ENCODE measurements around the gene FYN.

FYN gene

DNA sequence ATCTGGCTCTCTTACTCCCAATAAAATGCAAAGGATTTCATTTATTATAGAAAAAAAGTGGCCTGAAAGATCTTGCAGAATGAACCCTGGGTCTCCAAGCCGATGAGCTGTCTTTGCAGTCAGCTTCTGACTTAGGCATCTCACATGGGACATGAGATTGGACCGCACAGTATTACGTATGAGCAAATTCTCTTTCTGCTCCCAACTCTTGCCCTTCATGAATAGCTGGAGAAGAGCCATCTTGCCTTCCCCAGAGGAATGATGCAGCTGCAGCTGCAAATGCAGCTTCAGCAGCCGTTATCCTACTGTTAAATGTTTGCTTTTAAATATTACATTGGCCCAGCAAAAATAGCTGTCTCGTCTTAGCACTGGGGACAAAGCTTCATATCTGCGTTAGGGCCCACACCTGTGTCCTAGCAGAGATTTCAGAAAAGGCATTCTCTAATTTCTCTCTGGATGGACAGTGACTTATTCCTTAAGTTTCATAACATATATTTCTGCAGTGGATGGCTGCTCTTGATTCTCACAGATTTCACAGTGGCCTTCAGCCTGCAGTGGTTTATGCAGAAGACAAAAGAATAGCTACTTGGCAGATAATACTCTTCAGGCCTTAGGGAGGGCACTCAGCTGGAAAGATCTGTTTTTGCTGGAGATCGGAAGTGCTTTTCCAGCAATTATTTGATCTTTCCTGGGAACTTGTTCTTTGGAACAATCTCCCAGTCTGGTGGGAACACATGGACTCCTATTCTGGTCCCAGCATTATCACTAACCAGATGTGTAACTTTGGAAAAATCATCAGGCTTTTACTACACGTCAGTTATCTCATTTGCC lies 129.2 kb downstream of the FYN start:
- no peak for DNase-seq

DNA sequence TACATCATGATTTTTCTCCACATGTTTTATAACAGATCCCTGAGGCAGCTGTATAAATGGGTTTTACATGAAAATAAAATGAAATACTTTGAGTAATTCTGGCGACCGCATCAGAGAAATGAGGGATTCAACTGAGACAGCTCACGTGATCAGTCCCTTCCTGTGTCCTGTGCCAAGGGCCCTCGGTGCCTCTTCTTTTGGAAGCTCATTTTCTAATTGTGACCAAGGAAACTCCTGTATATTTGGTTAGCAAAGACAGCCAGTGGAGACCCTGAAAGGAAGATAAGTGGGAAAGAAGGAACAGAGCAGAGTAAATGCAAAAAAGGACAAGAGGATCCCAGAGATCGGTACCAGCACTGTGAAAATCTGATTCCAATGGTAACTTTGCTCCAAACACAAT lies 129.9 kb downstream of the FYN start:
- DNase-seq = no peak

DNA sequence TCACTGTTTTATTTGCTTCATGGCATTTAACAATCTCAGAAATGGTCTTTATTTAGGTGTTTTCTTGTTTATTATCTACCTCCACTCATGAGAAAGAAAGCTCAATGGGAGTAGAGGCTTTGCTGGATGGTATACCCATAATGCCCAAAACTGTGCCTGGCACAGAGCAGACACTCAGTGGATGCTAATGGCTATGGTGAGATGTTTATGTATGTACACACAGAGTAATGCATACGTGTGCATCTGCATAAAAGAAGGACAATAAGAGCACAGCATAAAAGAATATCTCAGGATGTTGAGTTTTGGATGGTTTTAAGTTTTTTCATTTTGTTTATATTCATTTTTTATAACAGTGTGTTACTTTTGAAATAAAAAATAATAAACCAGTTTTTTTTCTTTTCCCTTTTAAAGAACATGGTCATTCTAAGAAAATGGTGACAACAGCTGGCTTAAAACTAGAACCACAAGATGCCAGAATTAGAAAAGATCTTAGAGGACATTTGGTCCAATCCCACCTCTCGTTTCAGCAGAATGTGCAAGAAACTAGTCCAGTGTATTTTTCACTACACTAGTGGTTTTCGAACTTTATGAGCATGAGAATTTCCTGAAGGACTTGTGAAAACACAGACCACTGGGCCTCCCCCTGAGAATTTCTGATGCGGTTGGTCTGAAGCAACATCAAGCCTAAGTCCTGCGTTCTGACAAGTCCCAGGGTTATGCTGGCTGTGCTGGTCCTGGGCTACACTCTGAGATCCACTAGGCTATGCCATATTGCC lies 131.9 kb downstream of the FYN start:
- no peak for DNase-seq

DNA sequence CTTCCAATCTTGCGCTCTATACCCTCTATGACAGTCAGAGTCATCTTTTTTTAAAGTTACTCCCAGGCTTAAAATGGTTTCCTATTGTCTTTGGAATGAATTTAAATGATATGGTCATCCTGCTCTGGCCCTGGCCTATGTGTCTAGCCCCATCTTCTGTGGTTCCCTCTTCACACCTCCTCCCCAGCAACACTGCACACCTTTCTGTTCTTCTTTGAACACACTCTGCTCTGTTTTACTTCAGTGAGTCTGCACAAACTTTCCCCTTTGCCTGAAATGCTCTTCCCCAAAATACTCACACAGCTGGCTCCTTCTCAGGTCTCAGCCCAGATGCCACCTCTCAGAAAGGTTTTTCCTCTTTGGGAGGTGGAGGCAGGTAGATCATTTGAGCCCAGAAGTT lies 132.7 kb downstream of the FYN start:
- DNase-seq = no peak

DNA sequence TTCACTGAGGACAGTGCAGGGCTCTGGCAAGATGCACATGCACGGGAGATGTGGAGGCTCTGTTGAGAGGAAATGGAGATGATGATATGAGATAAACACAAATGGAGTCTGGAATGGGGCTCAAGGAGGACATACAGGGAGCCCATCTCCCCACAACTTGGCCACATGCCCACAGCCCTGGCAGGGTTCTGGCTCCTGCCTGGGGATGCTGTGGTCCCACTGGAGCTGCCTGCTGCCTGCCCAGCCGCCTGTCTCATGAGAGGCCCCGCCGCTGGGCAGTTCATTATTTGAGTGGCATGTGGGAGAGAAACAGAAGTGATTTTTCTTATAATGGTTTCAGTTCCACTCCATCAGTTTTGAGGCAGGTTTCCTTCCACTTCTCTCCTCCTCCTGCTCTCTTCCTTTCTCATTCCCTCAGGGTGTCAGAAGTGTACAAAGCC lies 134.0 kb downstream of the FYN start:
- no peak for DNase-seq

DNA sequence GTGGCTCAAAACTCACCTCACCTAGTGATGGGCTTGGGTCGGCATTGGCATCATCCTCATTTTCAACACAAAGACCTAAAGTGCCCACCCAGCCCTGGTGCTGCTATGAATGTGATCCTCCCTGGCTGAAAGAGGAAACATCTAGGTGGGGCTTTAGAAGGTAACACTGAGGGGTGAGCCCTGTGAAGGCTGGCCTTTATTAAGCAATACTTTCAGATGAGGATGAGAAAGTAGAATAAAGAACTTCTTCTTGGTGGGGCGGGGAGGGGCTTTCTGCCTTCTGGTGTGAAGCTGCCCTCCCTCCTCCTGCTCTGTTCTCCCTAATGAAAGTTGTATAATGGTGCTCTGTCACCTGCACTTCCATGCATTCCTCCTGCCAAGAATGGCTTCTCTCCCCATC lies 134.6 kb downstream of the FYN start:
- DNase-seq = no peak

DNA sequence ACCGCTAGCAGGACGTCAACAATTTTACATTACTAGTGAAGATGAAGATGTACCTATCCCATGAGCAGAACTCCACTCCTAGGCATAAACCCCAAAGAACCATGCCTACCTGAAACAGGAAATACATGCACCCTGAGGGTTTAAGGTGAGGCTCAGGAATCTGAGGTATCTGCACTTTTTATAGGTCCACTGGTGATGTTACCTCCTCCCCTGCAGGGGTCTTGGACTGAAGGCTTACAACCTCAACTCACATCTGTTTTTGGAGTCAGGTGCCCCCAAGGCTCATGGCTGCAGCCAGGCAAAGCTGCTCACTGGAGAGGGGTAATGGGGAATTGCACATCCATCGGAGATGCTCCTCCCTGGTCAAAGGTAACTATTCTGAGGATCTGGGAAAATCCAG lies 135.1 kb downstream of the FYN start:
- no peak for DNase-seq

DNA sequence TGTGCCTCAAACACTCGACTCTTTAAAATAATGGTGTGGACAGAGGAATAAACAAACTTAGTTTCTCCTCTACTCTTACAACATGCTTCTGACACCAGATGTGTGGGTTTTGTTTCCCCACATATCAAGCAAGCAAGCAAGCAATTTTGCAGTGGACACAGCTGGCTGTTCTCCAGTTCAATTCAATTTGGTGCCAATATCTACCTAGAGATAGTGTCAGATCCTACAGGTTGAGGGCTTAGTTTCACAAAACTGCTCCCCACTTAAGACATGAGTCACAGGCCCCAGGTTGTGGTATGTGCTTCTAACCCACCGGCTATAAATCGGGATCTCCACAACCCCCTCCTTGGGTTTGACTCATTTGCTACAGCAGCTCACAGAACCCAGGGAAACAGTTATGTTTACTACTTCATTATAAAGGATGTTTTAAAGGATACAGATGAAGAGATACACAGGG lies 136.2 kb downstream of the FYN start:
- peak; percentile 16 for DNase-seq

DNA sequence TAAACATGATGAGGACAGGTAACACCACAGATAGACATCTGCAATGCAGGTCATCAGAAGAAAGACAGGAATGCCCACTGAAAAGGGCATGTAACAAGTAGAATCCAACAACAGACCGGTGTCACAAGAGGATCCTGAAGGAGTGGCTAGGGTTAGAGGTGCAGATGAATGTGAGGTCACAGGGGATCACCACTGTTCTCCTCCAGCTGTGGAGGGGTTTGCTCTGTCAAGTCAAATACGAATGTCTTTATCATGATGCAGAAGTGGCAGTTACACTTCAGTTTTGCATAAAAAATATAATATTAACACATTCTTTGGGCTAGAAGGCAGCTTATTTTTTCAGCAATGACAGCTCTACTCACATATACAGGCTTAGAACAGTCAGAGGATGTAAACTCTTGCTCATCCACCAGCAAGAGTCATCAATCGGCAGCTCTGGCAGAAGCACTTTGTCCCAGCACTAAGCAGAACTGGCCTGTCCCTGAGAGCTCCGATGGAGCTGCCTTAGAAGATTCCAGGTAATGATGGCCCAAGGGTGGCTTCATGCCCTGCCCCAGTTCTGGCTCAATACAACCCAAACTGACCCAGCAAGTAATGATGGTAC lies 137.1 kb downstream of the FYN start:
- DNase-seq = no peak

DNA sequence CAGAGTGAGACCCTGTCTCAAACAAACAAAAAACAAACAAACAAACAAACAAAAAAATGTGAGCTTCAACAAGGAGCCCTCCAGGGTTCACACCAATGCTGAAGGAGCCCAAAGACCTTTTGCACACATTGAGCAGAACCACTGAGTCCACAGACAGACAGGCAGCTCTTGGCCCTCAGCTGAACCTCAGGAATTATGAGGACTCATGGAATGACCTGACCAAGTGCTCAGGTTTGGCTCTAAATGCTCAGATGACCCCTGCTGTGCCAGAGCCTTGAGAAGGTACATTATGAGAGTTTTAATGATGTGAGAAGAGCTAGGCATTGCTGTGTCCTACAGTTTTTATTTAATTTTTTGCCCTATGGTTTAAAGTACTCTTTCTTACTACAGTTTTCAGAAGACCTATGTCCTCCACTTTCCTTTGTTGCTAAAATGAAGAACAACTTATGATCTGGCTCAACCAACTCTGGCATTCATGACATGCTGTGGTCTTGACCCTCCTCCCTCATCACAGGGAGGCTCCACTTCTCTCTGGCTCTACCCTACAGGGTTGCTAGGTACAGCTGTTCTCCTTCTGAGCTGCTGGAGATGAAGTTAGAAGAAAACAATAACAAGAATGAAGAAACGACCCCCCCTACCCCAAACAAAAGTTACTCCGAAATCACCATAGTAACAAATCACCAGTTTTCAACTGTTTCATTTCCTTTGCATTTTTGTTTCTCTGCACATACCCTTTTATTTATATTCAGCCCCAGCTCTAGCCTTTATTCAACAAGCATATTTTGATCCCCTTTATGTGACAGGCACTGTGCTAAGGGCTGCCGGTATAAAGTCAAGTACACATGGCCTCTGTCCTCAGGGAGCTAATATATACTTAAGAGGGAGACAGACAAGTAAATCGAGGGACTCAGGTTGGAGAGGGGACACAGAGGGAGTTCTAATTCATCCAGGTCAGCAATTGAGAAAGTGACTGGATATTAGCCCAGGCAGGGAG lies 138.9 kb downstream of the FYN start:
- no peak for DNase-seq

DNA sequence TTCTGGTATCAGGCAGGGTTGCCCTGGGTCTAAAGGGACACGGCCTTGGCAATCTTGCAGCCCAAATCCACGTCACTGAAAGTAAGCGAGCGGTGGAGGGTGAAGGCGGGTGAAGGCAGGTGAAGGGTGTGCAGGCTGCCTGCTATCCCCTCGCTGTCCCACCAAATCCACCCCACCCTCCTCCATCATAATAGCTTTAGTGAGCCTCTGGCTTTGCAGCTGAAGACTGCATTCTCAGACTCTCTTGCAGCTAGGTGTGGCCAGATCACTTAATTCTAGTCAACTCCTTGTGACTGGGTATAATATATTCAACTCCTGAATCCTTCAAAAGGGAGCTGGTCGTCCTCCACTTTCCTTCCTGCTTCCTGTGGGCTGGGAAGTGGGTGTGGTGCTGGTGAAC lies 140.9 kb downstream of the FYN start:
- DNase-seq = no peak

DNA sequence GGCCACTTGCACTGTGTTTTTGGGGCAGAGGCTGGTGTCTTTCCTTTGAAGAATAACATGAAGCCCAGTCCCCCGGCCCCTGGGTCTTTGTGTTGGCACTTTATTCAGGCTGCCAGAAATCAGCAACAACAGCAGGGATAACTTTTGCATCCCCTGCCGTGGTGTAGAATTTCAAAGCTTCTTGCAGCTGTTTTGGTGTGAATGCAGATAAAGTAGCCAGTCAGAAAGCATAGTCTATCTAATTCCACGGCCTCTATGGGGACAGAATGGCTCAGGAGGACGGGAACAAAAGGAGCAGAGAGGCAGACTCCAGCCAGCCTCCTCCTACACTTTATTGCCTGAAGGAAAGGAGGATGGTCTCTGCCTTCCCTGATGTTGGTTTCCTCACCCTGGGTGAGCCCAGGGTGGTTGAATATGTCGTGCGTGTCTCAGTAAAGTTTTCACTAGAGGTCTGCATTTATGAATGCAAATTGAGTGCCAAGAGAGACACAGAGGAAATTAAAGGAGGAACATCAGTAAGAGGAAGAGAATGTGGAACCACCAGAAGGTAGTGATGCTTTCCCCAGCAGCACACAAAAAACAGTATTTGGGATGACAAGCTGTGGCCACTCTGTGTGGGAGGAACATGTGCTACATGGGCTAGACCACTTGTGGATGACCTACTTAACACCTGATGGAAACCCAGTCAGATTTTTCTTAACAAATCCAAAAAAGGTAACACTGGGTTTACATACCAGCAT lies 141.6 kb downstream of the FYN start:
- no peak for DNase-seq

DNA sequence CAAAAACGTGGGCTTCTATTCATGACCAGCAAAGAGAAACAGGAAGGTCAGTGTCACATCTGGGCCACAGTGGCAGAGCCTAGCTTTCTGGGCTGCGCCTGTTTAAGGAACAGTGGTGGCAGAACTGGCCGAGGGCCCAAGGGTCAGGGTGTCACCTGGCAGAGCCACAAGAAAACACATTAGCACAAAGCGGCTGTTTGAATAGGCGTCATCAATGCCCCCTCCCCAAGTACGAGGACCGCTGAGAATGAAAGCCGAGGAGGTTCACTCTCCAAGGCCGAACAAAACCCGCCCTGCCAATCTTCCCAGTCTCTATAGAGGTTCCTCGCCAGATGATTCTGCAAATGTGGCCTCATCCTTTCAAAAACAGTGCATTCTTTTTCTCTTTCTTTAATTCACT lies 142.4 kb downstream of the FYN start:
- DNase-seq = no peak

DNA sequence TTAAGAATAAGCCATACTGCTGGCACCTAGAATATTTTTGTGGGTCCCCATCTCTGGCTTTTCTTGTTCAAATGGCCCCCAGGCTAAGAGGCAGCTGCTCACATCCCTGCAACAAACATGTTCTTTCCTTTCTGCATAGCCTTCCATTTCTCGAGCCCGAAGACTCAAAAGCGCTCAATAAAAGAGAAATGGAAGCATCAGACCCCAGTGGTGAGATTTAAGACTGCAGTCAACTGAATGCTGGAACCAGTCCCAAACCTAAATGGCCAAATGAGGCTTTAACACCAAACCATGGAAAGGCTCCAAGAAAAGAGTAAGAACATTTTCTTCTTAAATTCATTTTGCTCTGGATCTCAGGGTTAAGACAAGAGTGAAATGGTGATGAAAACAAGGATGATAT lies 145.4 kb downstream of the FYN start:
- no peak for DNase-seq

DNA sequence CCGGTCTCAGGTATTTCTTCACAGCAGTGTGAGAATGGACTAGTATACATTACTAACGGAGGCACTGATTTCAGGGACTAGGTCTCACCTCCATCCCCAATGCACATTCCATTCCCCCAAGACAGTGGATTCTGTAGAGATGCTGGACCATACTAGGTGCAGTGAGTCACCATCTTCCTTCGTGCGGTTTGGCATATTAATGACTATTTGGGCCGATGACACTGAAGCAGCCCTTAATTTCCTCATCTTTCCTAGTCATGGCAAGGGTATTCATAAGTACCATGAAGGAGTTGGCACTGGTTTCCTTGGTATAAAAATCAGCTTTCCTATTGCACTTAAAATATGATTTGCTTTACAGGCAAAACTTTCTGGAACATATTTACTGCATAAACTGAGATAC lies 146.2 kb downstream of the FYN start:
- DNase-seq = no peak

DNA sequence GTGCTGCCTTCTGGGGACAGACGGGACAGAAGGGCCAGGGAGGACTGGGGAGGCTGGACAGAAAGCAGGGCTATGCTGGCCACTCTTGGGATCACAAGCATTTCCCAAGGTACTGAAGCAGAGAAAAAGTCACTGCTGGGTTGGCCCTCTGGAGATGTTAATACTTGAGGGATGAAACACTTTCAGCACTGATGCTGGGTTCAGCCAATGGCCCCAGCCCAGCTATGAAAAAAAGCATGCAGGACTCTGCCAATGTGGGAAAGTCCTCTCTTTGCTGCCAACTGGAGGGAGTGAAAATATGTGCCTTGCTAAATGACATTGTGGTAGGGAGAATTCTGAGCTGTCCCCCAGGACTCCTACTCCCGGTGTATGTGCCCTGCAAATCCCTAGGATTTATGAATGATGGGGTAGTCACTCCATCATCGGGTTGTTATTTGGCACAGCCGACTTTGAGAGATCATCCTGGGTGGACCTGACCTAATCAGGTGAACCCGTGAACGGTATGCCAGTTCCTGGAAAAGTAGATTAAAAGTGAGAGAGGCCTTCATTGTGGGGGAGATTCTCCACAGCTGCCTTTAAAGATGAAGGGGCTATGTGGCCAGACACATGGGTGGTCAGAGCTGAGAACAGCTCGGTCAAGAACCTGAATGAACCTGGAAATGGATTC lies 147.7 kb downstream of the FYN start:
- no peak for DNase-seq

DNA sequence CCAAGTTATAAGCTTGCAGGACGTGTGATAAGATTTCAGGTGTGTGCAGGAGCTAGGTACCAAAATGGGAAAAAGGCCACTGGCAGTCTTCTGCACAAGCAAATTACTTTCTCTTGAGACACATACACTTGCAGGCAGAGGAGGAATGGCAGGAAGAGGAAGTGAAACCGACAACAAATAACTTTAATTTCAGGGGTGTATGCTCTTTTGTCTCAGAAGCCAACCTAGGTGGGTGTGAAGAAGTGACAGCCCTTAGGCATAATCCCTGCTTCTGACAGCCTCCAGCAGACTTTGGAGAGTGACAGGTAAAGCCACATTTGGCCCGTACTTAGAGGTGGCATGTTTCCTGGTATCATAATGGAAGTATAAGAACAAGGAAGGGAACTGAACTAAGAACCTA lies 148.7 kb downstream of the FYN start:
- DNase-seq = no peak

DNA sequence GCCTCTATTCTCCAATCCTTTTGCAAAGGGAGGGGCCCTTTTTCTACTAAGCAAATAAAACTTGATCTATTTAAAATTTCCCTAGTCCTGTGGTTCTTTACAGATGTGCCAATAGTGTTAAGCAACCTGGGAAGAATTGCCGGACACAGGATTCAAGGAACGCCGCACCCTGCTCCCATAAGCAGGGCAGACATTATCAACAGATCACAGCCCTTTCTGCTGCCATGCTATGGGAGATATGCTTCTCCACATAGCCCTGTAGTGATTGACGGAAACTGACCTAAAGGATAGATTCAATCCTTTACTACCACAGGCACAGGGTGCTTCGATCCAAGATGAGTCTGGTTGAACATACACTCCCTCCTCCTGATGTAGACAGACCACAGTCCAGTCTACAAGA lies 149.2 kb downstream of the FYN start:
- no peak for DNase-seq

DNA sequence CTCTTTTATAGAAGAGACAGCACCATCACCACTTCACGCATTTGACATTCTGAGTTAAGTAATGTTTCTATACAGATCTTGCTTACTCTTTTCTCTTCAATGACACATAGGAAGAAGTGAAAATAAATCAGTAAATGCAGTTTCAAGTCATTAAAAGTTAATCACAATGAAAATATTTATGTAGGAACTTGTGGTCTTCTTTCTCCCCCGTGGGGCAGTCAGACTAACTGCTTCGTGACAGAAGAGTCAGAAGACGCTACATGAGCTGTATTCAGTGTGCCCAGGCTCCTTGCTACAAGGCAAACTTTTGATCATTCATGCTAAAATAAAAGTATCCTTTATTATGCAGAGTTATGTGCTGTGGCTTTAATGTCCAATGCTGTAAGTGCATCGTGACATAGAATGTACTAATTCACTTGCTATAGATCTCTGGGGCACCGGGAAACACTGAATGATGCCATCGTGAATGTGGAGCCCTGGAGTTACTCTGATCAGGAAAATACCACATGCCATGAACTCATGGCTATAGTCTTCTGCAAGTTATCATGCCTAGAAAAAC lies 149.8 kb downstream of the FYN start:
- DNase-seq = no peak

DNA sequence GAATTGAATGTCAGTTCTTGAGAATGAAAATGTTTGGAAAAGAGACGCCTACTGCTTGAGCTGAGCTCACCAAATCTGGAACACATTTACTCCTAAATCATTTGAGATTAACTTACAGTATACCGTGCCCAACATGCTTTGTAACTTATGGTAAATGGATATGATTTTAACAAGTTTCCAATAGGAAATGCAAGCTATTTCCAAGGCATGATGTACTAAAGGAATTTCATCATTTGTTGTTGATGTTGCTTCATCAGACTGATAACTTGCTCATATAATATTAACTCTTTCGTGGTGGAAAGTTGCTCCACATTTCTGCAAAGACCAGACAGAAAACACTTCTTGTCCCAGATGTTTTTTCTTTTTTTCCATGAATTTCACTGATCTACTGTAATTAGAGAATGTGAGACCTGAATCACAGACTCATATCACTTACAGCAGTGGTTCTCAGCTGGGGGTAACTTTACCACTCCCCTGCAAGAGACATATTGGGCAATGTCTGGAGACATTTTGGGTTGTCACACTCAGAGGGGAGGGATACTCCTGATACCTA lies 151.0 kb downstream of the FYN start:
- no peak for DNase-seq

DNA sequence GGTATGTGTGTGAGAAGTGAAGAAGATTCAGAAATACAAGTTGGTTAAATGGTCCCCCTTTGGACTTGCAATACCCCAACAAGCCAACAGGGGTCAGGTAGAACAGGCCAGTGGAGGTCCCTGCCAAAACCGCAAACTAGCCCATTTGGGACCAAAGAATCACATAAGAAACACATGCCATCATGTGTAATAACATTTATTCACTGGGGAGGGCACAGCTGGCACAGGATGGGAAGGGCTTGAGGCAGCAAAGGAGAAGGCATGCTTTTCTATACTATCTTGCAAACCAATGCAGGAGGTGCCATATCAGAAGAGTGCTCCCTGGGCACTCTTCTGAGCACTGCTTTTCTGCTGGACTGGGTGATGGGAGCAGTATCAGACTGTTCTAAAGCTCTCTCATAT lies 151.5 kb downstream of the FYN start:
- DNase-seq = peak; percentile 25

Data from stimulated activated CD4-positive, alpha-beta T cell treated with anti-CD3 and anti-CD28 coated beads, Interleukin-4, amount 100 ng/mL, for 1 hour (primary cell).